Raji (cell line): ENCODE results near the gene SOX6.

Experiments
- POLR2A ChIP-seq: IDR thresholded peaks from 2 replicates; pipeline ENCODE4 v1.6.1; 2011; ENCODE audit warnings: low read depth, low read length, control low read depth; ENCODE audit not compliant: insufficient read depth

SOX6 gene

GRCh38 chr11:15981292-15981691 is 375.1 kb downstream of the SOX6 start:
- no peak for TF ChIP-seq POLR2A

DNA sequence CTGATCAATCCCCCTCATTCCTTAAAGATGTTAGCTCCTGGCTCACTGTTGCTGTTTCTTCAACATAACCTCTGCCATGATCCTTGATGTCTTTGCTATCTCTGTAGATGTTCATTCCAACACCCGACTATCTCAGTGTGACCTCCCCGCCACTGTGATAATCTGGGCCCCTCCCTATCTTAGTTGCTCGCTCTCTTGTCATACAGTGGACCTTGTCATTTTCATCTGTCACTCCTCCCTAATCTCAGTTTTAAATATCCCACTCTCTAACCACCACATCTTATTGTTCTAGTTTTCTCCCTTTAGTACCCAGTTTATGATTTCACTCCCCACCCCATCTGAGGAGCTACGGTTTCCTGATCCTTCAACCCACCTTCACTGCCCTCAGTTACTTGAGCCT is 379.2 kb downstream of the SOX6 start:
- TF ChIP-seq POLR2A: no peak

DNA sequence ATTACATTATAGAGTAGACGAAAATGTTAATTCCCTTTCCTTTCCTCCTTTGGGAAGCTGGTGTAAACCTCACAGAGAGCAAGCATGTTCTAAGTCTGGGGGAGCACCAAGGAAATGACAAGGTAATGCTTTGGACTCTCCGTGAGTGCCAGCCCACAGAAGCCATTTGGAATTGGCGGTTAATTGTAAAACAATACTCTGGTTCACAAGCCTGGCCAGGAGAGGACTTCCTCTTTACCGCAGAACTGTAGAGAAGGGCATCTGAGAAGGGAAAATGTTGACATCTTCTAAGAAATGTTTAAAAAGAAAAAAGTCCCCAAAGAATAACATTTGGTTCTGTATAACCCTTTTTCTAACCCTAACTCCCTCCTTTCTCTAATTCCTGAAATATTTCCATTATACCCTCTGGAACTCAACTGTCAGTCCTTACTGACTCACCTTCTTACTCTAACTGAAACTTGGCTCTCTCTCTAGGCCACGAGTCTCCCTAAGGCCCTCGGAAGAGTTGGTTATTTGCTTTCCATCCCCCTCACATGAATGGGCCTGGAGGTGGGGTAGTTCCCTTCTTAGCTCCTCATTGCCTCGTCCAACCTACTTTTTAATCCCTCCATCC is 379.8 kb downstream of the SOX6 start:
- no peak for TF ChIP-seq POLR2A

GRCh38 chr11:15975742-15976141 is 380.6 kb downstream of the SOX6 start:
- TF ChIP-seq POLR2A: no peak

DNA sequence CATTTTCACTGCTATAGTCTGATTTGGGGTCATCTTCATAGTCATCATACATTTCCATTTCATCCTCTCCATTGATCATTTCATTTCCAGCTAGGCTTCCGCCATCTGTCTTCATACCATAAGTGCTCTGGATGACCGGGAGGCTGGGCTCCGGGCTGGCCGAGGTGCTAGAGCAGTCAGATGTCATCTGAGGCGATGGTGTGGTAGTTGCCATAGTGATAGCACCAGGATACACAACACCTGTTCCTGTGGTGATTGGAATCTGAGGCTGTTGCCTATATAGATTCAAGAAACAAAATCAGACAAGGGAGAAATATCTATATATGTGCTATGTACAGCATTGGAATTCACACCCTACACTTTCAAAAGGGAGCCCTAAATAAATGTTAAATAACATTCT is 383.5 kb downstream of the SOX6 start:
- TF ChIP-seq POLR2A: no peak

DNA sequence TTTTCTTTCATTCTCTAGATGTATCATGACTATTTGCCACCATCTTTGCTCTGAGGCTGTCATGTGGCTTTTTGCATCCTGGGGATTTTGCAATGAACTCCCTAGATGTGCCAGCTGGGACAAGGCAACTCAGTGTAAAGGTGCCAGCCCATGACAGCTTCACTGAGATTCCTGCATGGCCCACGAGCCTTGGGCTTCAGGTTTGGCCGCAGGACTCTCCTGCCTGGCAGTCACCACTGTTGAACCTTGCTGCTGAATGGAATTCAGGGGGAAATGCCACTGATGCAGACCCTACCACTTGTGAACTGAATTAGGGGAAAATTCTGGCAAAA is 385.2 kb downstream of the SOX6 start:
- TF ChIP-seq POLR2A: no peak

- TF ChIP-seq POLR2A: no peak
Measured at GRCh38 chr11:15970506-15971214, 385.7 kb downstream of the SOX6 start.

DNA sequence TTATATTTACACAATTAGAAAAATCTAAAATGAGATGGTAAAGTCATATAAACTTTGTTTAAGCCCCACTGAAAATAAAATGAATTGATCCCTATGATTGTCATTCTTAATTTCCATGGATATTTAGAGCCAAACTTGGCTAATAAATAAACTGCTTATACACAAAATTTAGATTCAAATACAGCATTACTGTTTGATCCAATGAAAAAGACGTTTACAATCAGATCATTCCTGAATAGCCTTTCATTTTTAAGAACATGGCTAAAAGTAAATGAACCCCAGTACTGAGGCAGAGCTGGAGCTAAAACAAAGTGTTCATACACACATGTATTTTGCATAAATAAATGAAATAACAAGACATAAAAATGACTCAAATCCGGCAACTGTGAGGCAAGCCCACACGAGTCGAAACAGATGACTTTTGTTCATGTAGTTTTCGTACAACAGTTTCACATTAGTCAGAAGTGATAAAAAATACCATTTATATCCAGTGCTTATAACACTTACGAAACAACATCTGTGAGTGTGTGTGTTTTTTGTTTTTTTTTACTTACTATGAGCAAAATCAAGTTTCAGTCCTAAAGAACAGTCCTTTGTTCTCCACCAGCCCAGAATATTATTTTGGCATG is 386.5 kb downstream of the SOX6 start:
- TF ChIP-seq POLR2A: no peak

DNA sequence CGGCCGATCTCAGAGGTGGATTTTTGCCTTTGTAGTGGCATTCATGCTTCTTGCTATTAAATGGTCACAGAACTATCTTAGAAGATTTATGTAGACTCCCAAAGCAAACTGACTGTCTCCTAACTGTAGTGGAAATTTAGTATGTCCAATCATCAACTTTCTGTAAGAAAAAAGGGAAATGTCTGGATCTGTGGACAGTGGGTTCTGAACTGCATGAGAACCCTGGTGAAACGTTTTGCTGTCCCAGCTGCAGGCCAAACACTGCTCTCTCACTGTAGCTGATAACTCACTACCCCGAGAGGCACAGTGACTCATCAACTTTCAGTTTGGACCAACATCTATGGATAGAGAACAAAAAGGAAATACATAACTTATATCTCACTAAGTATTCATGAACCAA is 387.1 kb downstream of the SOX6 start:
- TF ChIP-seq POLR2A: no peak

GRCh38 chr11:15968461-15969130 is 387.8 kb downstream of the SOX6 start:
- no peak for TF ChIP-seq POLR2A

- no peak for TF ChIP-seq POLR2A
Measured at GRCh38 chr11:15967966-15968365, 388.4 kb downstream of the SOX6 start.

DNA sequence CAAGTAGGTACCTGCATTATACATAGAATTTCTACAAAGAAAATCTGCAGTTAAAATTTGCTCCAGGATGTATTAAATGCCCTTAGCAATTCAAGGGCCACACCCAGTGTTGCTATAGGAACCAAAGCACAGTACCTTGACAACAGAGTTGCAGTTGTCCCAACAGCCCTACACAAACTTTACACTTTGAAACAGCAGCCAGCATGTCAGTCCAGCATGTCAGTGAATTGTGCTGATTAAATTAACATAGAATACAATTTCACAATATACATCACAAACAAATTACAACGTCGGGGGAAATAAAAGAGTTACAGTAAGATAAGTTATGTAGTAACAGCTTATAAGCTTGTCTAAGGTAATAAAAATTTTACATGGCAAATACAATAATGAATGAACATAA is 389.2 kb downstream of the SOX6 start:
- TF ChIP-seq POLR2A: no peak

- TF ChIP-seq POLR2A: no peak
Measured at GRCh38 chr11:15965562-15966250, 390.6 kb downstream of the SOX6 start.

GRCh38 chr11:15963266-15963665 is 393.1 kb downstream of the SOX6 start:
- TF ChIP-seq POLR2A: no peak

GRCh38 chr11:15958910-15959309 is 397.4 kb downstream of the SOX6 start:
- no peak for TF ChIP-seq POLR2A
